Parathyroid adenoma (tissue), 2 donors: ENCODE results near the gene RNPEP.
A peak's percentile ranks its signal among the peaks of the same experiment; 100 is the strongest.

Source experiments
- H2AFZ ChIP-seq: fragments of 300-600 bp; sonication (generic); one replicate; pipeline ENCODE4 v1.7.0; 2017; ENCODE audit warnings: antibody characterized with exemption, mild to moderate bottlenecking
- H3K27ac ChIP-seq: fragments of 300-600 bp; sonication (generic); one replicate; pipeline ENCODE4 v1.7.0; 2017
- H3K27me3 ChIP-seq: fragments of 300-600 bp; sonication (generic); one replicate; pipeline ENCODE4 v1.7.0; 2017; ENCODE audit warnings: low read length; ENCODE audit not compliant: control insufficient read depth, insufficient read depth
- H3K36me3 ChIP-seq: fragments of 300-600 bp; sonication (generic); one replicate; pipeline ENCODE4 v1.7.0; 2017; ENCODE audit warnings: low read length; ENCODE audit not compliant: control insufficient read depth, insufficient read depth
- H3K4me1 ChIP-seq: fragments of 300-600 bp; sonication (generic); one replicate; pipeline ENCODE4 v1.7.0; 2017; ENCODE audit warnings: control low read depth
- H3K4me2 ChIP-seq: fragments of 300-600 bp; sonication (generic); one replicate; pipeline ENCODE4 v1.7.0; 2017; ENCODE audit warnings: low read length
- H3K4me3 ChIP-seq: fragments of 300-600 bp; sonication (generic); one replicate; pipeline ENCODE4 v1.7.0; 2017; ENCODE audit warnings: low read depth, low read length
- H3K79me2 ChIP-seq: fragments of 300-600 bp; sonication (generic); one replicate; pipeline ENCODE4 v1.7.0; 2017; ENCODE audit warnings: control low read depth
- H3K9ac ChIP-seq: fragments of 300-600 bp; sonication (generic); one replicate; pipeline ENCODE4 v1.7.0; 2017; ENCODE audit warnings: mild to moderate bottlenecking
- H3K9me3 ChIP-seq: fragments of 300-600 bp; sonication (generic); one replicate; pipeline ENCODE4 v1.7.0; 2017; ENCODE audit warnings: low read length; ENCODE audit not compliant: control insufficient read depth
- CTCF ChIP-seq: fragments of 300-600 bp; sonication (generic); IDR thresholded peaks from one replicate; pipeline ENCODE4 v1.7.0; 2017; ENCODE audit warnings: antibody characterized with exemption, mild to moderate bottlenecking
- donor health status: primary hyperparathyroidism.

Gene RNPEP

GRCh38 chr1:201947697-201948008 lies 34.8 kb upstream of the RNPEP start:
- Histone ChIP-seq H3K4me3 (no peak overlapping the region), H3K79me2 (no peaks in the 10 kb centered on the region), H3K4me2 (no peak overlapping the region), H3K27ac (peak overlapping the region; percentile 83), H3K9ac (no peak overlapping the region), H3K27me3 (no peaks in the 10 kb centered on the region), H3K36me3 (no peaks in the 10 kb centered on the region), H3K9me3 (no peaks in the 10 kb centered on the region), H2AFZ (no peak overlapping the region), H3K4me1 (peaks cover 2% of the 10 kb centered on the region)
- no peak for TF ChIP-seq CTCF

GRCh38 chr1:201949491-201949890 lies 33.0 kb upstream of the RNPEP start:
- H2AFZ ChIP-seq, result no peak overlapping the region
- TF ChIP-seq CTCF, result no peak
- no peaks in the 10 kb centered on the region for H3K4me1 ChIP-seq
- H3K4me3 ChIP-seq, result no peak overlapping the region
- no peak overlapping the region for H3K4me2 ChIP-seq
- no peak overlapping the region for H3K27ac ChIP-seq
- H3K79me2 ChIP-seq, result no peaks in the 10 kb centered on the region
- no peaks in the 10 kb centered on the region for H3K27me3 ChIP-seq
- H3K36me3 ChIP-seq, result no peaks in the 10 kb centered on the region
- no peak overlapping the region for H3K9ac ChIP-seq
- no peaks in the 10 kb centered on the region for H3K9me3 ChIP-seq

- peaks cover 9% of the 10 kb centered on the region for H3K79me2 ChIP-seq
- peak overlapping the region; percentile 92 for H2AFZ ChIP-seq
- H3K36me3 ChIP-seq, result no peaks in the 10 kb centered on the region
- H3K9ac ChIP-seq, result peak overlapping the region; percentile 37
- H3K27ac ChIP-seq, result peak overlapping the region; percentile 84
- H3K4me1 ChIP-seq, result no peaks in the 10 kb centered on the region
- no peaks in the 10 kb centered on the region for H3K27me3 ChIP-seq
- H3K4me2 ChIP-seq, result peak overlapping the region; percentile 93
- no peaks in the 10 kb centered on the region for H3K9me3 ChIP-seq
- peak overlapping the region; percentile 97 for H3K4me3 ChIP-seq
- no peak for TF ChIP-seq CTCF
Observed at GRCh38 chr1:201954263-201955008, 28.0 kb upstream of the RNPEP start.

- H3K36me3 ChIP-seq, result no peaks in the 10 kb centered on the region
- no peaks in the 10 kb centered on the region for H3K4me1 ChIP-seq
- peak within 1 kb of the TSS; percentile 80 for H3K9ac ChIP-seq
- TF ChIP-seq CTCF, result no peak
- peak within 1 kb of the TSS; percentile 84 for H3K27ac ChIP-seq
- peak within 1 kb of the TSS; percentile 97 for H3K4me3 ChIP-seq
- H3K27me3 ChIP-seq, result no peaks in the 10 kb centered on the region
- peak within 1 kb of the TSS; percentile 93 for H3K4me2 ChIP-seq
- H2AFZ ChIP-seq, result peak within 1 kb of the TSS; percentile 92
- H3K79me2 ChIP-seq, result peaks cover 9% of the 10 kb centered on the region
- no peaks in the 10 kb centered on the region for H3K9me3 ChIP-seq
Observed at GRCh38 chr1:201955009-201955728, 27.3 kb upstream of the RNPEP start, which contains the start of gene TIMM17A. Gene TIMM17A (plus strand): TSS chr1:201955503. CDS start chr1:201955527, 24 bp downstream.
